D341Med (cell line): ENCODE results near the gene CXCR1.
"Not testable (repeated sequence)": the region's sequence is repeated elsewhere in the genome, so short reads cannot be mapped to it uniquely, and the experiment has no call there.

ENCODE experiments used
- DNase-seq: peaks from one replicate; pipeline ENCODE4 v3.0.0; 2012; ENCODE audit warnings: low spot score

Gene CXCR1

DNA sequence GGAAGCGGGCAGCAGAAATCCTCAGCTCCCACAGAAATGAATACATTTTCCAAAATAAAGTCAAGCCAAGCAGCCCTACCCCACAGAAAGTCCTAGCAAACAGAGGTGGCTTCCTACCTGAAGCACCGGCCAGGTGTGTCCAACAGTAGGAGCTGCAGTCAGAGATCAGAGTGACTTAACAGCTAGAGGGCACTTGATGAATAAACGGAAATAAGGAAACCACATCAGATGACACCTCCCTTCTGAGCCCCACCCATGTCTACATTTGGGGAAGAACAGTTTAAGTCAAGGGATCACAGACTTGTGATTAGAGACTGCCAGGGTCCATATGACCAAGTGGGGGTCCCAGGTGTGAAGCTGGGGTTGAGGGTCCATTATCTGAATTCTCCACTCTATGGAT, at the start of gene CXCR1:
TSS of gene CXCR1 (minus strand) at position 172 of the 400 bp plus-strand sequence. CDS start 1,751 bp downstream, outside the sequence.
- DNase-seq: no peak

GRCh38 chr2:218216336-218216673, 49.5 kb upstream of the CXCR1 start:
- DNase-seq: no peak

DNA sequence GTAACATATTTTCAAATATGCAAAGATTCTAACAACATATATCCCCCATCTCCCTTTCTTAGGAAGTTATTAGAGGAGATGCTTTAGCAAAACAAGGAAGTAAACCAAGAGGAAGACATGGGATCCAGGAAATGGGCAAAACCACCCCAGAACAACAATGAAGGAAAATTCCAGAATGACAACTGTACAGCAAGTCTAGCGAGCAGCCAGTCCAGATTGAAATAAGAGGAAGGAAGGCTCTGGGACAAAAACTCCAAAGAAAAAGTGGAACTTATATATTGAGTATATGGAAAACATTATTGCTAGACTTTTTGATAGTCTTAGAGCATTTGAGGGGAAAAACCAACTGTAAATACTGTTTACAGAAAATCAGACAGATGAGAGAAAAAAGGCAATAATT, 47.4 kb upstream of the CXCR1 start:
- DNase-seq: no peak

DNA sequence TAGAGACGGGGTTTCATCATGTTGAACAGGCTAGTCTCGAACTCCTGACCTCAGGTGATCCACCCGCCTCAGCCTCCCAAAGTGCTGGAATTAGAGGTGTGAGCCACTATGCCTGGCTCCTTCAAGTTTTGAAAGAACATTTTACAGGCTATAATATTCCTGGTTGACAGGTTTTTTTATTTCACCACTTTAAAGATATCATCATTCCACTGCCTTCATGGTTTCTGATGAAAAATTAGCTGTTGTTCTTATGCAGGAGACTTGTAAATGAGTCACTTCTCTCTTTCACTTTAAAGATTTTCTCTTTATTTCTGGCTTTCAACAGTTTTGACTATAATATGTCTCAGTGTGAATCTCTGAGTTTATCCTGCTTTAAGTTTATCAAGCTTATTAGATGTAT, 42.3 kb upstream of the CXCR1 start:
- no peak for DNase-seq

DNA sequence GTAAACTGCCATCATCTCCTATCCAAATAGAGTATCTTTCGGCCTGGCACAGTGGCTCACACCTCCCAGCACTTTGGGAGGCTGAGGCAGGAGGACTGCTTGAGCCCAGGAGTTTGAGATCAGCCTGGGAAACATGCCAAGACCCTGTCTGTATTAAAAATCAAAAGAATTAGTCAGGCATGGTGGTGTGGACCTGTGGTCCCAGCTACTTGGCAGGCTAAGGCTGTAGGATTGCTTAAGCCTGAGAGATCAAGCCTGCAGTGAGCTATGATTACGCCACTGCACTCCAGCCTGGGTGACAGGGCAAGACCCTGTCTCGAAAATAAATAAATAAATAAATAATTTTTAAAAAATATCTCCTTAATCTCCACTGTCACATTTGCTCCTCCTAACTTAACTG, 35.5 kb upstream of the CXCR1 start:
- no peak for DNase-seq

- DNase-seq: no peak
Observed at GRCh38 chr2:218196974-218197373, 30.2 kb upstream of the CXCR1 start.

DNA sequence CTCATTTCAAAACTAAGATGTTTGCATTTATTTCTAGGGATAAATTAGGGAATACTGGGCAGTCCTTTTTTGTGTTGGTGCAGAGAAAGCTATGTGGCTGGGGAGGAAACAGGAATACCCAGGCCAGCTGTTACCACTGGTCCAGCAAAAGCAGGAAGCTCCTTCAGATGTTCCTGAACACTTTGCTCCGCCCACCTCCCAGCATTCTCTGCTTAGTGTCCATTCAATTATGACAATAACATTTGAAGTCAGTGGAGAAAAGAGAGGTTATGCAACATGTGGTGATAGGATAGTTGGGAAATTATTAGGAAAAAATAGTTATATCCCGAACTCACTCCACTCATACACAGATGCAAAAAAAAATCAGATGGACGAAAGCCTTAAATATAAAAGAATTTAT, 28.1 kb upstream of the CXCR1 start:
- no peak for DNase-seq

DNA sequence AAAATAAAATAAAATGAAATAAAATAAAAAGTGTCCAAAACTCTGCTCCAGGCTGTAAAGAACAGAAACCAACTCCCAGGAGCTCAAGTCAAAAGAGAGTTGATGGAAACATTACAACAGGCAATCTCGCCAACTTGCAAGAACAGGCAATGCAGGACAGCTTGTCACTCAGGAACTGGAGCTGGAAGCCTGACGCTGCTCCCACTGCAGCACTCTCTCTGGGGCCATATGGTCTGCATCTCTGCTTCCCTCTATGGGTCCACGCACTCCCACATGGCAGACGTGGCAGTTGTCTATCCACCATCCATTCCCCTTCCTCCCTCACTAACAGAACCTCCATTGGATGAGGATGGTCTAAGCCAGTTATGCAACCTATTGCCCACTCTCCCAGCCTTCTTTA, 26.9 kb upstream of the CXCR1 start:
- no peak for DNase-seq

- DNase-seq: no peak
Observed at GRCh38 chr2:218192902-218193430, 26.2 kb upstream of the CXCR1 start.

- DNase-seq: no peak
Observed at GRCh38 chr2:218188528-218188927, 21.8 kb upstream of the CXCR1 start.

GRCh38 chr2:218187296-218188015, 20.7 kb upstream of the CXCR1 start:
- no peak for DNase-seq

GRCh38 chr2:218186876-218187275, 20.1 kb upstream of the CXCR1 start:
- no peak for DNase-seq

GRCh38 chr2:218186355-218186766, 19.6 kb upstream of the CXCR1 start:
- peak; percentile 79 for DNase-seq

GRCh38 chr2:218184331-218184730, 17.6 kb upstream of the CXCR1 start:
- no peak for DNase-seq

DNA sequence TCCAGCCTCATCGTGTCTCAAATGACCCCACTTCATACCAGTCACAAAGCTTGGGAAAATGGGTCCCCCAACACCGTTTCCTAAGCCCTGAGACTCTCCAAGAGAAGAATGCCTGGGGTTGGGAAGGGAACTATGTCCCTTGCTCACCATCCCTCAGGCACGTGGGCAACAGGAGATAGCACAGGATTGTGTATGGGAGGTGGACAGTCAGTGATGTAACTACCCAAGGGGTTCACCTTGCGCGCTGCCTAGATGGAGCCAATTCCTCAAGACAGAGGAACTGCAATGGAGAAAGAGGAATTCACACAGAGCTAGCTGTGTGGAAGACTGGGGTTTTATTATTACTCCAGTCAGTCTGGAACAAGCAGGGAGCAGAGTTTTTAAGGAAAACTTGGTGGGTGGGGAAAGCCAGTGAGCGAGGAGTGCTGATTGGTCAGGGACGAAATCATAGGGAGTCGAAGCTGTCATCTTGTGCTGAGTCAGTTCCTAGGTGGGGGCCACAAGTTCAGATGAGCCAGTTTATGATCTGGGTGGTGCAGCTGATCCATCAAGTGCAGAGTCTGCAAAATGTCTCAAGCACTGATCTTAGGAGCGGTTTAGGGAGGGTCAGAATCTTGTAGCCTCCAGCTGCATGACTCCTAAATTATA, 13.8 kb upstream of the CXCR1 start:
- DNase-seq: no peak

- no peak for DNase-seq
Observed at GRCh38 chr2:218179782-218180181, 13.0 kb upstream of the CXCR1 start.

- no peak for DNase-seq
Observed at GRCh38 chr2:218172845-218173244, 6.1 kb upstream of the CXCR1 start.

- DNase-seq: not testable (repeated sequence)
Observed at GRCh38 chr2:218171744-218172143, 5.0 kb upstream of the CXCR1 start.

GRCh38 chr2:218169757-218170546, 3.2 kb upstream of the CXCR1 start:
- no peak for DNase-seq

DNA sequence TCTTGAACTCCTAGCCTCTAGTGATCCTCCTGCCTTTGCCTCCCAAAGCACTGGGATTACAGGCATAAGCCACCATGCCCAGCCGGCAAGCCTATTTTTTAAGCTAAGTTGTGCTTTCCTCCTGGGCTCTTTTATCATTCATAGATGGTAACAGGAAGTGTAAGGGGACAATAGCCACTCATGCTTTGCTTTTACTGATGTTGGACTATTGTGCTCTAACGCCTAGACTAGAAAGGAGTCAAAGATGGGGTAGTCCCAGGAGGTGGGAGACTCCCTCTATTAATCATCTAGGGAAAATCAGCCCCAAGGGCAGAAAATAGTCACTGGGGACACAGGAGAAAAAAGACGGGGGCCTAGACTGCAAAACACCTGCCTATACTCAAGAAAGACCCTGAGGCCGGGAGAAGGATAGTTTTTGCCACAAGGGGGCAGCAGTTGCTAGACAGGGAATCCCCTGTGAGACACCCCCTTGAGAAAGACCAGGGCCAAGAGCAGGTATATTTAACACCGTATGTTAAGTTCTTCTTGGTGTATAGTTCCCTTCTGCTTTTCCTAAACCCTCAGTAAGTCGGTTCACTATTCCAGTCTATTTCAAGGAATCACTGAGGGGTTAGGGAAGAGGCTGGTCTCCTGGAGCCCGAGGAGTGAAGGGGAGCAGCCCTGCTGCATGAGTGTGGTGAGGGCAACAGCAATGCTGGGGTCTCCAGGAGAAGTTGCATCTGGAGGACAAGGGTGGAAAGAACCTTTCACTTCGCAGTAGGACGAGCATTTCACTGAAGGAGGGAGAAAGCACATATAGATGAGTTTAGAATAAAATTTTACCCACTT, 2.1 kb upstream of the CXCR1 start:
- DNase-seq: peak; percentile 73

DNA sequence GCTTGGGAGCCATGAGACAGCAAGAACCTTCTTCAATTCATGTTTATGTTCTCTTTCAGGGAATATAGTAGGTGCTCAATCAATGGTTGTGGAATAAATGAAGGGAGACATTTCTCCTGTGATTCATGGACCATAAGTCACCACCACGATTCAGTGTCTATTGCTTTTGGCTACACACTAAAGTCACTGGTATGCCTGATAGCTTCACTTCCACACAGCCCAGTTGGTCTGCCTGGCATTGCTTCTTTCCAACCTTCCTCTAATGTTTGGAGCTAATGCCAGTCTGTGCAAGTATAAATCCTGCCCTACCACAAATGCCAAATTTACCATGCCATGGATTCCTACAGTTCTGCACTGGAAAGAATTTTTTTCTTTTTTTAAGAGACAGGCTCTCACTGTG, 1.3 kb upstream of the CXCR1 start:
- no peak for DNase-seq

GRCh38 chr2:218162814-218163213, 3.9 kb downstream of the CXCR1 start:
- no peak for DNase-seq
